Activated CD4-positive, alpha-beta T cell treated with anti-CD3 and anti-CD28 coated beads for 24 hours (primary cell): ENCODE results near the gene ZDHHC13.
"Not testable (repeated sequence)": the region's sequence is repeated elsewhere in the genome, so short reads cannot be mapped to it uniquely, and the experiment has no call there.

Experiments
- DNase-seq, 2 donors: peaks; one replicate each; pipeline ENCODE4 v3.0.0-alpha.2; 2020; ENCODE audit warnings: low read depth in 2 of 2

ZDHHC13 gene

DNA sequence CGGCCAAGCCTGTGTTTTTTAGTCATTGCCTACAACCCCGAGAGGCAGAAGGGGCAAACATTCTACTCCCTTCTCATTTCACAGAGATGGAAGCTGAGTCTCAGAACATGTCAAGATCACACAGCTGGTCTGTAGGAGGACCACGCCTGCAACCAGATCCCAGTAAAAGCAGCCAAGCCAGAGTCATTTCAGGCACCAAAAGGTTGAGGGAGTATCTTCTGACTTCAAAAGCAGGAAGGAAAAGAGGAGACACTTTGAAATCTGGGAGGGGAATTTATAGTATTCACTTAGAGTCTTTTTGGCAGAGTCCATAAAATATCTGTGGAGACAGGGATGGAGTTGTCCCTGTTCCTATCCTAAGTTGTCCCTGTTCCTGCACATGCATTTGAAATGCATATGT is 17.9 kb upstream of the ZDHHC13 start:
- no peak for DNase-seq

DNA sequence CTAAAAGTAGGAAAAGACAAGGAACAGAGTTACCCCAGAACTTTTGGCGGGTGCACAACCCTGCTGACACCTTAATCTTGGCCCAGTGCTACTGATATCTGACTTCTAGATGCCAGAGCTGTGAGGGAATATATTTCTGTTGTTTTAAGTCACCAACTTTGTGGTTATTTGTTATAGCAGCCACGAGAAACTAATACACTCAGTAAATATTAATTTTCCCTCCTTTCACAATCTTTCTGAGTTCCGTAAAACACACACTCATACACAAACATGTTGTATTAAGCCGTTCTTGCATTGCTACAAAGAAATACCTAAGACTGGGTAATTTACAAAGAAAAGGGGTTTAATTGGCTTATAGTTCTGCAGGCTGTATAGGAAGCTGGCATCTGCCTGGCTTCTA is 16.1 kb upstream of the ZDHHC13 start:
- no peak for DNase-seq

DNA sequence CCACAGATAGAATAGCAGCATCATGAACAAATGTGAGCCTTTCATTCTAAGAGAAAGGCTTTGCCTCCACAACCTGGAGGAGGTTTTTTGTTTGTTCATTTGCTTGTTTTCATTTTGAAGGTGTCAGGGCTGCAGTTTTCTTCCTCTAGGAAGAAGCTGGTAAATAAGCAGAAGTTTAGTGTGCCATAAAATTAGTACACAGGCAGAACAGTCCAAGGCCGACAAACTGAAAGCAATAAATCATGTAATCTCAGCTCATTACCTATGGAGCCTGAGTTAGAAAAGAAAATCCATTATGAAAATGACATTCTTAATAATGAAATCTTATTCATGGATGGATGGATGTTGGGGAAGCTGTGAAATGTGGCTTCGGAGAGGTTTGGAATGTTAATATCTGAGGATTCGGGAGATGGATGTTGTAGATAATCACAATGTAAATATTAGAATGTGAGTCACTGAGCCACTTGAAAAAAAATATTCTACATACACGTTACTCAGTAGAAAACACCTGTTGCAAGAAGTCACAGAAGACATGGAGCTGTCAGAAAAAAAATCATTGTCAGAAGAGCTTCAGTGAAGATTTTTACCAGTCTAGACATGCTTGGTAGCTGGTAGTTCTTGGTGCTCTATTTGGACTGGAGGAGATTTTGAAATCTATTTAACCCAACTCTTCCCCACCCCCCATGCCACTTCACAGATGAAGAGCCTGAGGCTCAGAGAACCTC is 15.0 kb upstream of the ZDHHC13 start:
- DNase-seq = no peak

DNA sequence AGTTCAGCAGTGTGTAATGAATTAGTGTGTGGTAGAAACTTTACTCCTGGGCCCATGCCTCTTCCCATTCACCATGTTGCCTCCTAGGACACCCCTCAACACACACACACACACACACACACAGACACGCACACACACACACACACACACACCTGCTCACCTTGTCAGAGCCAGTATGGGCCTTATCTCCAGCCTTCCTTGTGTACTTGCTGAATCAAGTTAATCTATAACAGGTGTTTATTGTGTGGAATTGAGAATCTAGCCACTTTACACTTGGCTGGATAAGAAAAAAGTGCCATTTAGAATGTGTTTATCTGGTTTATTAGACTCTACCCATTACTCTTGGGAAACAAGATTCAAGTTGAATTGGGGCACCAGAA is 14.5 kb upstream of the ZDHHC13 start:
- DNase-seq = no peak

DNA sequence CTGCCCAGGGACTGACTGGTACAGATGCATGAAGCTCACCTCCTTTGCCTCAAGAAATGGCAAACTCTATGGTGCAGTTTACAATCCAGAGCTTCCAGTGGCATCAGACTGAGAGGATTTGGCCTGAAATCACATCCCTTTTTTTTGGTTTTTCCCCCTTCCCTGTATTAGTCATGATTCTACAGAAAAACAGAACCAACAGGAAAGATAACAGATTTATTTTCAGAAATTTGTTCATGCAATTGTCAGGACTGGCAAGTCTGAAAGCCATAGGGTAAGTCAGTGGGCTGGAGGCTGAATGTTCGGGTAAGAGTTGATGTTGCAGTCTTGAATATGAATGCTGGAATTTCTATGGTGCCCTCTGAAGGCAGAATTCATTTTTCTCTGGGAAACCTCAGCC is 12.0 kb upstream of the ZDHHC13 start:
- DNase-seq = no peak

DNA sequence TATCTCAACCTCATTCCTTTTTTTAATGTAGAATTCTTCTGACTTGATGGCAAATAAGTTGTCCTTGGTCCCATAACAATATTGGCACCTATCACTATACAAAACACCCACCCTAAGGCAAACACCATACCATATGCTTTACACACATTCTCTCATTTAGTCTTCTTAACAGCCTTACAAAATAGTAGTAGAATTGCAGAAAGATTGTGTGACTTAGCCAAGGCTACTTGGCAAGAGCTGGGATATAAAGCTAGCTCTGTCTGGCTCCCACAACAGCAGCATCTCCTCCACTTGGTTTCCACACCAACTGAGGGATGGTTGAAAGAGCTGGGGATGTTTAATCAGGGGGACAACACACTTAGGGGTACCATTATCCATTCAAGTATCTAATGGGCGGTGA is 9.8 kb upstream of the ZDHHC13 start:
- no peak for DNase-seq

DNA sequence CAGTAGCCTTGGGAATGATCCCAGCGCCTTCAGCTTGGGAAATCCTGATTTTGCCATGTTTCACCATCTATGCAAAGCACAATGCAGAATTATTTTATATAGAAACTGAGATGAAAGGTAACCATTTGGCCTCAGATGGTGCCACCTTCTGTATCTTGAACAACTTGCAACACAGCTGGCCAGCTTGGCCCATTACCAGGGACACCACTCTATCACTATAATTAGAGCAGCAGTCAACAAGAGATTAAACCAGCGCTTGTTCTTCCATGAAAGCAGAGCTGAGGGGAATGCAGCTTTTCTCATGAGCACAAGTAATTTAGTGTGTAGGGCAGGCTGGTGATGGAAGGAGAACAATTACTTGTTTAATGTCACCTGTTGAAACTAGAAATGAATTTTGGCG is 6.7 kb upstream of the ZDHHC13 start:
- DNase-seq = no peak

DNA sequence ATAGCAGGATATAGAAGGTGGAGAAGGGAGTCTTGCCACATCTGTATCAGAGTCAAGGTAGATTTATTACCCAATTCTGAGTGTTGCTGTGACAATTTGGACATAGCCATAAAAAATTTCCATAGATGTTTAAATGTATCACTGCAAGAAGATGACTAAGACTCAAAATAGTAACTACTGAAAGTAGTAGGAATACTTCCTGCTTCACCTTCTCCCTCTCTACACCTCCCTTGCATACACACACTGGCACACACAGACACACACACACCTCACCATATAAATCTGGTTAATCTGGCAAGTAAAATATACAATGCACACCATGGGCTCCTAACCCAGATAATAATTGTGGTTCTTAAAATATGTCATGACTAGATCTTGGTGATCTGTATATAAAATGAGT is 5.2 kb upstream of the ZDHHC13 start:
- DNase-seq = no peak

DNA sequence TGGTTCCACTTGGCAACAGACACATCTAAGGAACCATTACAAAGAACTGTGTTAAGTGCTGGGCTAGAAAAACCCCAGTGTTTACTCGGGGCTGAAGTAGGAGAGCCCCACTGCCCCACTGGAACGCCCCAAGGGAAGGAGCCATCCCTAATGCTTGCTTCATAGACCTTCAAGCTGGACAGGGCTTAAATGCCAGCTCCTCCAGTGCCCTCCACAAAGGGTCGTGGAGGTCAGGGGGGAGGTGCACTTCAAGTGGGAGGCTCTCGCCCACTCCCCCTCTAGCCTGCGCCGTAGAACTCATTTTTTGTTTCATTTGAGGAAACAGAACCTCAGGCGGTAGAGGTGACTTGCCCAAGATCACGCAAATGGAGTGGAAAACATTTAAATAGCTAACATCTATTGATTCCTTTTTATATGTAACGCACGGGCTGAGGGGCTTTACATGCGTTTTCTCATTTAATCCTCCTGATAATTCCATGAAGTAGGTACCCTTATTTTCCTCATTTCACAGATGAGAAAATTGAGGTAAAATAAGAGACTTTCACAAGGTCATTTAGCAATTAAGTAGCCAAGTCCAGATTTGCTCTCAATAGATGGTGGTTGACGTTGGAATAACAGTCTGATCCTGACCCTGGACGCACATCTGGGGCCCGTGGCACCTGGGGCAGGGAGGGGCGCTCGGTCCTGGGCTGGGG is 545 bp upstream of the ZDHHC13 start:
- DNase-seq = no peak

DNA sequence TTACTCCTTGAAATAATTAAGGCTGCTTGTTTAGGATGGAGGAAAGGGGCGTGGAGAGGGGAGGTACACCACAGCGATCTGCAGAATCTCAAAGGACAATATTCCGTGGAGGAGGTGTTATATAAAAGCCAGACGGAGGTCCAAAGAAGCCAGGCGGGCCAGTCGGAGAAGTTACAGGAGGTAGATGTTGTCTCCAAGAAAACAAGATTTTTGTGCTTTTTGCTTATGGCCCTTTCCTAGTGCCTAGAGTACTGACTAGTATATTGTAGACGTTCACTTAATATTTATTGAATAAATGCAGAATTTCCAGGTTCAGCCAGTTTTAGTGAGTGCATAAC is 761 bp downstream of the ZDHHC13 start:
- DNase-seq = no peak

DNA sequence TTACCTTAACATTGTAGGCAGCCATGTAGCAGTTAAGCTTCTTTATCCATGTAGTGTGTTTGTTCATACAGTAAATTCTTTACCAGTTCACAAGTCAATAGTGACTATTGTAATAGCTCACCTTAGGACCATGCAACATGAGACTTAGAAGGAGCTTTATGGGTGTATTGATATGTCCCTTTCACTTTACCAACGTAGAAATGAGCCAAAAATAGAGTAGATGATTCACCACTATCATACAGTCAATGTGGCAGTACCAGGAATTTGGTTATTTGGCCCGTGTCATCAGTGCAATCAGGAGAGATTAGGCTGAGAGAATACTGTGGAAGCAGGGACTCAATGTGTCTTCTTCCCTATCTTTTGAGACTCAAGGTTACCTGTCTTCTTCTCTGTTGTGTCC is 4.7 kb downstream of the ZDHHC13 start:
- DNase-seq = no peak

DNA sequence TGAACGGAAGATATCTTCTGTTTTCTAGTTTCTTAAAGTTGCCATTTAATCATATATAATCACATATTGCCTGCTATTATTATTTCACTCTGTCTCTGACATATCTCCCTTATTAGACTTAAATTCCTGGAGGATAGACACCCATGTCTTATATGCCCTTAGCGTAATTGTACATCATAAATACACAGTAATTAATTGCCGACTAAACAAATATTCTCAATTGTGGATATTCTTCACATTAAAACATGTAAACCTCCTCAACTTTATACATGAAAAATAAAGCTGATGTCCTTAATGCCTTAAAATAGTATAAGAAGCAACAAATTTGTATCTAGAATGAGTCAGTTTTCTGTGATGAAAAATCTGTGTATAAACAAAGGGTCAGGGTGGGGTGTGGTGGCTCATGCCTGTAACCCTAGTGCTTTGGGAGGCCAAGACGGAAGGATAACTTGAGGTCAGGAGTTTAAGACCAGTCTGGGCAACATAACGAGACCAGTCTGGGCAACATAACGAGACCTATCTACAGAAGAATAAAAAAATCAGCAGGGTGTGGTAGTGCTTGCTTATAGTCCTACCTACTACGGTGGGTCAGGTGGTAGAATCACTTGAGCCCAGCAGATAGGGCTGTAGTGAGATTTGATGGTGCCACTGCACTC is 6.1 kb downstream of the ZDHHC13 start:
- no peak for DNase-seq

DNA sequence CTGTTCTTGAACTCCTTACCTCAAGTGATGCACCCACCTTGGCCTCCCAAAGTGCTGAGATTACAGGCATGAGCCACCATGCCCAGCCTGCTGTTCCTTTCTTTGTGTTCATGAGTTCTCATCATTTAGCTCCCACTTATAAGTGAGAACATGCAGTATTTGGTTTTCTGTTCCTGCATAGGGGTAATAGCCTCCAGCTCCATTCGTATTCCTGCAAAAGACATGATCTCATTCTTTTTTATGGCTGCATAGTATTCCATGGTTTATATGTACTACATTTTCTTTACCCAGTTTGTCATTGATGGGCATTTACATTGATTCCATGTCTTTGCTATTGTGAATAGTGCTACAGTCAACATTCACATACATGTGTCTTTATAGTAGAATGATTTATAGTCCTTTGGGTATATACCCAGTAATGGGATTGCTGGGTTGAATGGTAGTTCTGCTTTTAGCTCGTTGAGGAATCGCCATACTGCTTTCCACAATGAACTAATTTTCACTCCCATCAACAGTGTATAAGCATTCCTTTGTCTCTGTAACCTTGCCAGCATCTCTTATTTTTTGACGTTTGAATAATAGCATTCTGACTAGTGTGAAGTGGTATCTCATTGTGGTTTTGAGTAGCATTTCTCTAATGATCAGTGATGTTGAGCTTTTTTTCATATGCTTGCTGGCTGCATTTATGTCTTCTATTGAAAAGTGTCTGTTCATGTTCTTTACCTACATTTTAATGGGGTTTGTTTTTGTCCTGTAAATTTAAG is 9.8 kb downstream of the ZDHHC13 start:
- not testable (repeated sequence) for DNase-seq

DNA sequence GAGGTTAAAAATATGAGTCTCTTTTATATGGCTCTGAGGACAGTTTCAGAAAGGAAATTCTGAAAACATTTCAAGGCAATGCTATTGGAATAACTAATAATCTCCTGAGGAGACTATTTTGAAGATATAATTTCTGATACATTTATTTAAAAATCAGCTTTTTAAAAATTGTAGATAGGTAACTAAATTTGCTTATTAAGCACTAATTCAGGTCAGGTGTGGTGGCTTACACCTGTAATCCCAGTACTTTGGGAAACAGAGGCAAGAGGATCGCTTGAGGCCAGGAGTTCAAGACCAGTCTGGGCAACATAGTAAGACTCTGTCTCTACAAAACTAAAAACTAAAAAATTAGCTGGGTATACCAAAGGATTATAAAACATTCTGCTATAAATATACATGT is 17.0 kb downstream of the ZDHHC13 start:
- DNase-seq = no peak

DNA sequence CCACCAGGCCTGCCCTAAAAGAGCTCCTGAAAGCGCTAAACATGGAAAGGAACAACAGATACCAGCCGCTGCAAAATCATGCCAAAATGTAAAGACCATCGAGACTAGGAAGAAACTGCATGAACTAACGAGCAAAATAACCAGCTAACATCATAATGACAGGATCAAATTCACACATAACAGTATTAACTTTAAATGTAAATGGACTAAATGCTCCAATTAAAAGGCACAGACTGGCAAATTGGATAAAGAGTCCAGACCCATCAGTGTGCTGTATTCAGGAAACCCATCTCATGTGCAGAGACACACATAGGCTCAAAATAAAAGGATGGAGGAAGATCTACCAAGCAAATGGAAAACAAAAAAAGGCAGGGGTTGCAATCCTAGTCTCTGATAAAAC is 19.9 kb downstream of the ZDHHC13 start:
- DNase-seq = not testable (repeated sequence)

DNA sequence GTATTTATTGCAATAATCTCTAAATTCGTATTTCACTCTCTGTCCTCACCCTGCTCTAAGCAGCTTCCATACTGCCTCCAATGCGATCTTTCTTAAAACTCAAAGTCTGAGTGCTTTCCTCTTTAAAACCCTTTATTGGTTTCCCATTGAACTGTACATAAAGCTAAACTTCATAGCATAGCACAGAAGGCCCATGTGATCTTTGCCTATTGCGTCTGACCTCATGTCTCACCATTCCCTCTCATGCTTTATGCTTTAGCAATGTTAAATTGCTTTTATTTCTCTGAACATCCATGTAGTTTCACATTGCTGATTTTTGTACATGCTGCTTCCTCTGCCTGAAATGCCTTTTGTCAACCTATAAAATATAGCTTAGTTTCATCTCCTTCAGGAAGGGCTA is 28.4 kb downstream of the ZDHHC13 start:
- no peak for DNase-seq

DNA sequence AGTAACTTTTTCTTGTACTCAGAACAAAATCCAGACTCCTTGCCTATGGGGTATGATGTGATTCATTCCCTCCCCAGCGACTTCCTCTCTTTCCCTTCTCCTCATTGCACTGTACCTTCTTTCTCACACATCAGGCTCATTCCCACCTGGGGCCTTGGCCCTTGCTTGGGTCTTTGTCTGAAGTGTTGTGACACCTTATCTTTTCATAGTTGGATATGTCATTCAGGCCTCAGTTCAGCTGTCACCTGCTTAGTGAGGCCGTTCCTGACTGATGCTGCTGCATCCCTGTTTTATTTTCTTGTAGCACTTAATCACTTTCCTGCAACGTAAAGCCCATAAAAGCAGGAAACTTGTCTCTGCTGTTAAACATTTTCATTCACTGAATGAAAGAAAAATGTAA is 39.9 kb downstream of the ZDHHC13 start:
- no peak for DNase-seq

DNA sequence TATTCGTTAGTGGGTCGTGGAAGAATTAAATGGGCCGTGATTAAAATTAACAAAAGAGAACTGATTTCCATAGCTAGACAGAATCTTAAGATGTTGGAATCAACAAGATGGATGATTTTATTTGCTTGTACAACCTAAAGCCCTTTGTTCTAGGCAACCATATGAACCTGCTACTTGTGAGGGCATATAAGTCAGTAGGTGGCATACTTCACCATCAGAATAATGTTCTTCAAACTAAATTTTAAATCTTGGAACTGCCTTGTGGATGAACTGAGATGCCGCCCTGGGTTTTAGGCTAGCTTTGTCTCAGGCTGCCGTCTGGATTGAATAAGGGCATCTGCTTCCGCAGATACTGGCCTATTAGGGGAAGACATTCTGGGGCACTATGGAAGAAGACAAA is 43.9 kb downstream of the ZDHHC13 start:
- DNase-seq = no peak

DNA sequence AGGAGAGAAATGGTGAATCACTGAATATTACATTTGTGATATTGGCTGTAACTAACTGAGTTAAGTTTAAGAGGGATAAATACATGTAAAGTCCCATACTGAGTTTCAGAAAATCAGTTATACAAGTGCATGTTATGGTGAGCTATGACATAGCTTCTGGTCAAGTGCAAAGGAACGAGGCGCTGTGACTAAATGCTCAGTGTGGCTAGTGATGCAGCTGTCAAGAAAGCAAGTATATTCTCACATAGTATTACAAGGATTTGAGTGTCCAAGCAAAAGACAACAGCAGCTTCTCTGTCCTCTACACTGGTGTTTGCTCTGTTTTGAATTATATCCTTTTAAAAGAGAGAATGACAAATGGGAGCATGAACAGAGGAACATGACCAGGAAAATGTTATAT is 44.7 kb downstream of the ZDHHC13 start:
- no peak for DNase-seq

DNA sequence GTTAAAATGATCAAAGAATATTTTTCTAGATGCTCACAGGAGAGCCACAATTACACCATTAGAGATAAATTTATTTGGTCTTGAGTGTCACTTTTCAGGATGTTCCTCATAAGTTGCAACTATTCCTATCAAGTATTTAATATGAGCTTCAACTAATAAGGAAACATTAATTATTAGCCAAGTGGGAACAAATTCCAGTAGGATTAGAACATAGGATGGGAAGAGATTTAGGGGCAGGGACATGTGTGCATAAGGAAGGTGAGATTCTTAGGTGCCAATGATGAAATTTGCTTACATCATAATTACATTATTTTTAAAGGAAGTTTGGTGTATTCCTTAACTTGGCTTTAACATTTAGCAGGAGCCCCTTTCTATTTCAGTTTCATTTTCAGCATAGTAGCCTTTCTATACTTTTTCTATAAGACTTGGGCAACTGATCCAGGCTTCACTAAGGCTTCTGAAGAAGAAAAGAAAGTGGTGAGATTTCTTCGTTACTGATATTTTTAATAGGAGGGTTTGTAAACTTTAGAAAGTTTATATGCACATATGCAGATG is 46.1 kb downstream of the ZDHHC13 start:
- no peak for DNase-seq

DNA sequence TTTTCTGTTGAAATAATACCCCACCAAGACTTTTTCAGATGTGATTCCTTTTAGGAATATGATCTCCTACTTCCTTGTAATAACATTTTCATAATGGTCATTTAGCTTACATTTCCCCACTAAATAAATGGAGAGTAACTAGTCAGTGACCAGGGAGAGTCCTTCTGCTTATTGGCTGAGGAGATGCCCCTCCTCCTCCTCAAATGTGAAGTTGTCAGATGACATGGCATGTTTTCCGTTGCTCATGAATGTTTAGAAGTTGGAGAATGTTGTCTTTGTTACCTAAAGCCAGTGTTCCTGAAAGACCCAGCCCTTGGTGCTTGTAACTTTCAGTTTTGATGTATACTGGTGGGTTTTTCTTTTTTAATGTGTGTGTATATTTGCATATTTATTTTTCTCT is 46.6 kb downstream of the ZDHHC13 start:
- DNase-seq = no peak

DNA sequence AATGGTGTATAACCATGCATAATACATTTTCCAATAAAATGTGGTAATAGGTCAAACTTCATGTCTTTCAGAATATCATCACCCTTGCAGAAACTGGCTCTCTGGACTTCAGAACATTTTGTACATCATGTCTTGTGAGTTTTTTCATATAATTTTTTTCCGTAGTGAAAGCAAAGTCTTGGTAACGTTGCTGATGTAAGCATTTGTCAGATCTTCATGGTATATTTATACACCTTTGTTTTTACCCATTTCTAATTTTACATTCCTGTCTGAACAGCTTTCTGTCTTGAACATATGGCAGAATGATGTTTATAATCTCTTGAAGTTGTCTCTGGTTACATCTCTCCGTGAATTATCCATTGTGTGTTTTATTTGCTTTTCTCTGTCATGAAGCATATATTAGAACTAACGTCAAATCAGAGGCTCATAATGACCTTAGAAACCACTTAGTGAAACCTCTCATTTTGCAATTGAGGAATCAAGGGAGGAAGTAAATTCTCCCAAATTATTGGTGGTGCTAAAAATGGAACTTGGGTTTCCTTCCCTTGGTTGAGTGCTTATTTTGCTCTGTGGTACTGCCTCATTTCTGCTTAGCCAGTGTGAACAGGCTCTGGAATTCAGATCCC is 47.4 kb downstream of the ZDHHC13 start:
- no peak for DNase-seq
